ENCODE data around the gene NDRG2. TPM values are rescaled to one million over a fixed set of nuclear protein-coding genes. Genes with fewer than 3 reads are reported as not detected.

Gene NDRG2
- total and polyA plus RNA-seq, 9 of the 15 experiments (the other 6 are each of a cell fraction or from before 2014, with no cell fraction given), result 10.1 to 105 (median 41.0) TPM

- TF ChIP-seq NR2C2 (CRISPR knock-in tag; IDR thresholded peaks at IDR 0.05), result no peak
- peak; percentile 21; the same call in 1 of the 2 replicates for TF ChIP-seq NR2C2 (tag; IDR thresholded peaks at IDR 0.05)
- peak in 1 of 2 experiments; percentile 80; a peak in 2 of 4 replicates for TF ChIP-seq MLLT1 (IDR thresholded peaks at IDR 0.05)
- TF ChIP-seq L3MBTL2 (IDR thresholded peaks at IDR 0.05), result 0 out of 2 replicates have a peak, but pooled peaks have one; percentile 4
- TF ChIP-seq OTX1 (CRISPR knock-in tag; IDR thresholded peaks at IDR 0.05), result no peak
- TF ChIP-seq TEAD1 (CRISPR knock-in tag; IDR thresholded peaks at IDR 0.05), result 0 out of 4 replicates have a peak, but pooled peaks have one; percentile 52 to 66
- TF ChIP-seq XRCC5 (IDR thresholded peaks at IDR 0.05; ENCODE audit: low read depth, low read length), result peak; percentile 72
- TF ChIP-seq REST (IDR thresholded peaks at IDR 0.05; ENCODE audit: borderline replicate concordance), result peak; percentile 40
- TF ChIP-seq REST (CRISPR knock-in tag; IDR thresholded peaks at IDR 0.05; ENCODE audit: low read depth), result no peak
- no peak for TF ChIP-seq MEIS2 (IDR thresholded peaks at IDR 0.05; ENCODE audit: partially characterized antibody)
- peak in 1 of 2 experiments; percentile 54 for TF ChIP-seq E2F6 (IDR thresholded peaks at IDR 0.05; ENCODE audit: borderline replicate concordance in 1 of 2, extremely low read depth in 1 of 2, insufficient read depth in 1 of 2, insufficient read length in 1 of 2, low read depth in 1 of 2, low read length in 1 of 2, poor library complexity in 1 of 2, severe bottlenecking in 1 of 2)
- peak; percentile 88; the same call in 1 of the 2 replicates for TF ChIP-seq ESRRA (IDR thresholded peaks at IDR 0.05; ENCODE audit: borderline replicate concordance, low read depth)
- TF ChIP-seq UBTF (IDR thresholded peaks at IDR 0.05; ENCODE audit: borderline replicate concordance in 1 of 2, low read depth in 2 of 2, low read length in 2 of 2), result peak in 1 of 2 experiments; percentile 30; a peak in 2 of 4 replicates
These were observed 53.7 kb downstream of the NDRG2 start (continued) for GRCh38 chr14:20970983-20971704.

Data from K562 (cell line).